ENCODE measurements around the gene MMADHC.

DNA sequence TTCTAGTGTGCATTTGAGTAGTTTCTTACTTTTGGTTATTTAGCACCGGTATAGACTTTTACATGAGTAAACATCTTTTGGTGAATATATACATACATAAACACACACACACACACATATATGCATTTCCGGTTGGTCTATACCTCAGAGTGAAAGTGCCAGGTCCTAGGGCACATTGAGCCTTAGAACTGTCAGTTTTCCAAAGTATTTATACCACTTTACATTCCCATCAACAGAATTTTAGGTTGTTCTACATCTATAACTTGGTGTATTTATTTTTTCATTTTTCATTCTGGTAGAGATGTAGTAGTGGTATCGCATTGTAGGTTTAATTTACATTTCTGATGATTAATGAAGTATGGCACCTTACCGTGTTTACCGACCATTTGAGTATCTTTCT lies 22.6 kb downstream of the MMADHC start:
- TF ChIP-seq CTCF (IDR thresholded peaks at IDR 0.05 in 4 of 5, conservative IDR thresholded peaks at IDR 0.05 in 1 of 5) (no peak), POLR2A (IDR thresholded peaks at IDR 0.05) (no peak)

Measured in gastrocnemius medialis (tissue), 4 donors.